Ovary (tissue), 9 donors: ENCODE results near the gene ENPP3. TPM values are rescaled to one million over a fixed set of nuclear protein-coding genes. Genes with fewer than 3 reads are reported as not detected.

Source experiments
- DNase-seq, 5 donors: peaks; one replicate each; pipeline ENCODE4 v3.0.0-alpha.2; 2019 to 2020
- H3K27ac ChIP-seq, 2 donors: fragments of 200-600 bp; one replicate each; pipeline versions ENCODE4 v1.5.1 to v1.8.0; 2019 to 2022
- H3K27me3 ChIP-seq: fragments of 200-600 bp; one replicate; pipeline ENCODE4 v1.8.0; 2022
- H3K36me3 ChIP-seq: fragments of 200-600 bp; sonication (generic); one replicate; pipeline ENCODE4 v1.5.1; 2019
- H3K4me1 ChIP-seq: one replicate; pipeline ENCODE4 v1.8.1; 2013; ENCODE audit warnings: mild to moderate bottlenecking, moderate library complexity; ENCODE audit not compliant: insufficient read depth
- H3K4me3 ChIP-seq: fragments of 200-600 bp; sonication (generic); one replicate; pipeline ENCODE4 v1.5.1; 2017
- H3K9me3 ChIP-seq, 2 donors: fragments of 200-600 bp in 1 of 2; sonication (generic) in 1 of 2; one replicate each; pipeline versions ENCODE4 v1.5.1 to v1.8.1; 2013 to 2019; ENCODE audit warnings: mild to moderate bottlenecking in 1 of 2, moderate library complexity in 1 of 2
- CTCF ChIP-seq, 3 donors: fragments of 450-650 bp in 2 of 3; fragments of 200-600 bp in 1 of 3; IDR thresholded peaks; one replicate each; pipeline versions ENCODE4 v1.5.1 to v1.8.0; 2016 to 2022; ENCODE audit warnings: antibody characterized with exemption in 3 of 3, mild to moderate bottlenecking in 1 of 3
- EP300 ChIP-seq: sonication (generic); formaldehyde crosslinking; IDR thresholded peaks from one replicate; pipeline ENCODE4 v1.6.1; 2017; ENCODE audit warnings: antibody characterized with exemption
- POLR2A ChIP-seq: fragments of 450-650 bp; IDR thresholded peaks from one replicate; pipeline ENCODE4 v1.6.1; 2017; ENCODE audit warnings: antibody characterized with exemption, mild to moderate bottlenecking, moderate library complexity
- WGBS, 3 donors: extraction: QIAGEN DNeasy Blood & Tissue Kit in 1 of 3; methylation state at CpG; one replicate each; pipeline versions ENCODE4 v1.1.5 to v1.1.7; 2013 to 2017; 5-methylcytosine and 5-hydroxymethylcytosine counted together
- intact Hi-C, 4 donors: fragments of 100-400 bp; cut with DNase I; formaldehyde crosslinking; loops; one replicate each; pipeline versions ENCODE4 v1.11.0 to v1.15.1; 2022 to 2023
- polyA plus RNA-seq, 2 donors: library from polyadenylated mRNA; stranded (reverse); fragments of 200-250 nt in 1 of 2; fragments of 350-450 nt in 1 of 2; fragmentation: Illumina TruSeq in 1 of 2; extraction: RNeasy Lipid Tissue Mini Kit (QIAGEN cat#74804) in 1 of 2; gene quantifications; one replicate each; pipeline ENCODE4 v1.2.3, GENCODE V29; 2013 to 2014
- total RNA-seq, 7 donors: library from RNA; depleted of rRNA in 2 of 7; stranded (reverse); fragments of >200 nt in 2 of 7; fragmentation: NEBNext Ultra II Directional in 3 of 7; extraction: Animal tissue kit (Norgen Biotek cat#: 25700) in 3 of 7; gene quantifications; one replicate each; pipeline versions ENCODE4 v1.1.0 to v1.2.4, GENCODE V29; 2016 to 2023
- donor health status: DM: no; HTN: no; CAD: no; lungs with moderate emphysema.
- donor health status: DM: no; HTN: no; CAD: no.
- donor health status: Bipolar disorder and iron deficiency.
- donor health status: DM: yes; HTN: yes; CAD: no.
- donor health status: DM: no; HTN: no; CAD: no.
- donor health status: DM: yes; HTN: yes; CAD: no.

Gene ENPP3
- total and polyA plus RNA-seq, 9 donors, result 0.41 to 3.9 (median 1.4) TPM

- no peaks in the 10 kb centered on the region for H3K9me3 ChIP-seq
- 84 to 89% (median 85%) methylated on average over 5 of the region's 5 CpGs for WGBS, 3 donors
- no peak for DNase-seq
- H3K27me3 ChIP-seq, result no peaks in the 10 kb centered on the region
- TF ChIP-seq POLR2A (no peak), CTCF (IDR thresholded peaks at IDR 0.05) (no peak), EP300 (no peak)
- no peaks in the 10 kb centered on the region for H3K36me3 ChIP-seq
- intact Hi-C loops, result no loop called here
- no peaks in the 10 kb centered on the region for H3K4me1 ChIP-seq
- no peak overlapping the region for H3K4me3 ChIP-seq
- no peak overlapping the region for H3K27ac ChIP-seq
These were observed 23.7 kb upstream of the ENPP3 start for GRCh38 chr6:131613296-131613925.

GRCh38 chr6:131615275-131615674, 21.8 kb upstream of the ENPP3 start:
- H3K9me3 ChIP-seq, result no peaks in the 10 kb centered on the region
- TF ChIP-seq CTCF (IDR thresholded peaks at IDR 0.05) (no peak), POLR2A (no peak)
- intact Hi-C loops, result no loop called here
- no peak for DNase-seq
- no peaks in the 10 kb centered on the region for H3K4me1 ChIP-seq
- no peak overlapping the region for H3K27ac ChIP-seq
- no peaks in the 10 kb centered on the region for H3K36me3 ChIP-seq
- 85 to 94% (median 92%) methylated on average over 4 of the region's 4 CpGs for WGBS, 3 donors
- no peaks in the 10 kb centered on the region for H3K27me3 ChIP-seq
- H3K4me3 ChIP-seq, result no peak overlapping the region

- no peaks in the 10 kb centered on the region for H3K27me3 ChIP-seq
- H3K9me3 ChIP-seq, result no peaks in the 10 kb centered on the region
- DNase-seq, result peak; percentile 87 to 97 (median 94)
- peak within 1 kb of the TSS; percentile 78 for H3K4me3 ChIP-seq
- intact Hi-C loops, result no loop called here
- no peaks in the 10 kb centered on the region for H3K4me1 ChIP-seq
- H3K27ac ChIP-seq, result peak within 1 kb of the TSS in 1 of 2 donors; percentile 38
- TF ChIP-seq CTCF (IDR thresholded peaks at IDR 0.05) (peak; percentile 87 to 92 (median 90)), POLR2A (peak; percentile 57), EP300 (no peak)
- 0% methylated on average over 50 to 53 of the region's 53 CpGs for WGBS, 3 donors
- no peaks in the 10 kb centered on the region for H3K36me3 ChIP-seq
These were observed 9.1 kb upstream of the ENPP3 start, which contains the start of gene MED23 for GRCh38 chr6:131627724-131628682. Gene MED23 (minus strand): TSS chr6:131628242. CDS start chr6:131628049, 193 bp downstream.

GRCh38 chr6:131628726-131629125, 8.4 kb upstream of the ENPP3 start:
- Histone ChIP-seq H3K27ac (no peak overlapping the region), H3K9me3 (no peaks in the 10 kb centered on the region), H3K4me3 (peak overlapping the region; percentile 78), H3K4me1 (no peaks in the 10 kb centered on the region), H3K36me3 (no peaks in the 10 kb centered on the region), H3K27me3 (no peaks in the 10 kb centered on the region)
- no peak for DNase-seq
- TF ChIP-seq POLR2A (no peak), CTCF (IDR thresholded peaks at IDR 0.05) (no peak), EP300 (no peak)
- intact Hi-C loops, result no loop called here
- 32 to 43% (median 35%) methylated on average over 1 of the region's 1 CpG for WGBS, 3 donors
